GM18502 (cell line): ENCODE results near the gene EZR.
"Not testable (repeated sequence)": the region's sequence is repeated elsewhere in the genome, so short reads cannot be mapped to it uniquely, and the experiment has no call there.

Source experiments
- ATAC-seq: cut with Tn5 transposase; IDR thresholded peaks from one replicate; pipeline ENCODE4 v1.9.1; 2021; ENCODE audit warnings: mild to moderate bottlenecking; ENCODE audit not compliant: unreplicated experiment, poor library complexity

Gene EZR

GRCh38 chr6:158801655-158802294, 17.4 kb downstream of the EZR start:
- ATAC-seq = no peak

- ATAC-seq = no peak
Measured at GRCh38 chr6:158799051-158799792, 19.9 kb downstream of the EZR start.

- no peak for ATAC-seq
Measured at GRCh38 chr6:158798311-158798710, 20.9 kb downstream of the EZR start.

- no peak for ATAC-seq
Measured at GRCh38 chr6:158797331-158798310, 21.5 kb downstream of the EZR start.

- ATAC-seq = no peak
Measured at GRCh38 chr6:158796353-158796752, 22.8 kb downstream of the EZR start.

GRCh38 chr6:158795516-158795915, 23.7 kb downstream of the EZR start:
- ATAC-seq = no peak

- peak; percentile 66 for ATAC-seq
Measured at GRCh38 chr6:158793432-158793831, 25.7 kb downstream of the EZR start.

- ATAC-seq = not testable (repeated sequence)
Measured at GRCh38 chr6:158792505-158792904, 26.7 kb downstream of the EZR start.

GRCh38 chr6:158791274-158791855, 27.8 kb downstream of the EZR start:
- ATAC-seq = no peak

GRCh38 chr6:158789115-158789917, 29.9 kb downstream of the EZR start:
- ATAC-seq = peak; percentile 57

- no peak for ATAC-seq
Measured at GRCh38 chr6:158787395-158787794, 31.8 kb downstream of the EZR start.

- ATAC-seq = no peak
Measured at GRCh38 chr6:158786645-158787304, 32.4 kb downstream of the EZR start.

- no peak for ATAC-seq
Measured at GRCh38 chr6:158785036-158785435, 34.1 kb downstream of the EZR start.

- no peak for ATAC-seq
Measured at GRCh38 chr6:158784505-158784904, 34.7 kb downstream of the EZR start.

- ATAC-seq = no peak
Measured at GRCh38 chr6:158783851-158784250, 35.3 kb downstream of the EZR start.

- no peak for ATAC-seq
Measured at GRCh38 chr6:158783167-158783450, 36.1 kb downstream of the EZR start.

GRCh38 chr6:158782432-158783166, 36.6 kb downstream of the EZR start:
- ATAC-seq = no peak

GRCh38 chr6:158781692-158782373, 37.3 kb downstream of the EZR start:
- ATAC-seq = no peak
